Liver (tissue), 3 donors: ENCODE data around the gene MRPS18A.

Experiments
- CTCF ChIP-seq: fragments of 150-350 bp; IDR thresholded peaks from 2 replicates; pipeline ENCODE4 v1.5.1; 2017; ENCODE audit warnings: improper control_type of control experiment, low read depth, low read length; ENCODE audit not compliant: missing input control
- EGR1 ChIP-seq, 2 donors: IDR thresholded peaks; 2 replicates each; pipeline ENCODE4 v1.6.1; 2016 to 2018; ENCODE audit warnings: antibody characterized with exemption in 2 of 2, low read depth in 2 of 2
- GABPA ChIP-seq, 2 donors: IDR thresholded peaks in 1 of 2; conservative IDR thresholded peaks in 1 of 2; 2 replicates each; pipeline ENCODE4 v1.6.1; 2016; ENCODE audit warnings: antibody characterized with exemption in 2 of 2, mild to moderate bottlenecking in 1 of 2, moderate library complexity in 1 of 2
- HNF4G ChIP-seq: IDR thresholded peaks from 2 replicates; pipeline ENCODE4 v1.6.1; 2016; ENCODE audit warnings: antibody characterized with exemption
- JUND ChIP-seq, 2 donors: IDR thresholded peaks; 2 replicates each; pipeline ENCODE4 v1.6.1; 2016; ENCODE audit warnings: antibody characterized with exemption in 2 of 2
- MAX ChIP-seq: IDR thresholded peaks from 2 replicates; pipeline ENCODE4 v1.6.1; 2016; ENCODE audit warnings: antibody characterized with exemption
- RAD21 ChIP-seq, 2 donors: IDR thresholded peaks; 2 replicates each; pipeline ENCODE4 v1.6.1; 2016; ENCODE audit warnings: antibody characterized with exemption in 2 of 2, mild to moderate bottlenecking in 2 of 2
- RXRA ChIP-seq, 2 donors: IDR thresholded peaks; 2 replicates each; pipeline ENCODE4 v1.6.1; 2017 to 2018; ENCODE audit warnings: antibody characterized with exemption in 2 of 2, mild to moderate bottlenecking in 1 of 2
- SP1 ChIP-seq: IDR thresholded peaks from 2 replicates; pipeline ENCODE4 v1.6.1; 2018; ENCODE audit warnings: antibody characterized with exemption, mild to moderate bottlenecking
- ZBTB33 ChIP-seq: IDR thresholded peaks from 2 replicates; pipeline ENCODE4 v1.6.1; 2016; ENCODE audit warnings: antibody characterized with exemption
- TF ChIP-seq, protein P1 (sequence below): IDR thresholded peaks from 2 replicates; pipeline ENCODE4 v1.6.1; 2016; ENCODE audit warnings: antibody characterized with exemption
- TF ChIP-seq, protein P2 (sequence below): IDR thresholded peaks from 2 replicates; pipeline ENCODE4 v1.6.1; 2016; ENCODE audit warnings: antibody characterized with exemption, mild to moderate bottlenecking
- donor health status: healthy.
- donor health status: healthy.

DNA sequence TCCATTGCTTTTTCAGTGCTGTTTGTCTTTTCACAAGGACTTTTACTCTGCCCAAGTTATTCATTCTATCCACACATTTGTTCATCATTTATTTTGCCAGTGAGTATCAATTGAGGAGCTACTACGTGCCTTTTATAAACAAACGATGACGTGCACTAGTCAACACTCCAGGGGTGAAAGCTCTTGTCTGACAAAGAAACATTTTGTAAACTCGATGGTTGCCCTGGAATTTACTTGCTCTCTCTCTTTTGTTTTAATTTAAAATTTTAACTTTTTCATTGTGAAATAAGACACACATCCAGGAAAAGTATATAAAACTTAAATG is 8.3 kb upstream of the MRPS18A start:
- TF ChIP-seq CTCF (no peak), JUND (IDR thresholded peaks at IDR 0.05) (no peak), GABPA (IDR thresholded peaks at IDR 0.05 in 1 of 2, conservative IDR thresholded peaks at IDR 0.05 in 1 of 2) (no peak), ZBTB33 (no peak), RXRA (IDR thresholded peaks at IDR 0.05) (no peak), SP1 (no peak), RAD21 (IDR thresholded peaks at IDR 0.05) (no peak), EGR1 (IDR thresholded peaks at IDR 0.05; ENCODE audit: low read depth in 2 of 2) (no peak), MAX (no peak), HNF4G (no peak)
- TF ChIP-seq, protein P1, sequence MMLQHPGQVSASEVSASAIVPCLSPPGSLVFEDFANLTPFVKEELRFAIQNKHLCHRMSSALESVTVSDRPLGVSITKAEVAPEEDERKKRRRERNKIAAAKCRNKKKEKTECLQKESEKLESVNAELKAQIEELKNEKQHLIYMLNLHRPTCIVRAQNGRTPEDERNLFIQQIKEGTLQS, result no peak
- TF ChIP-seq, protein P2, sequence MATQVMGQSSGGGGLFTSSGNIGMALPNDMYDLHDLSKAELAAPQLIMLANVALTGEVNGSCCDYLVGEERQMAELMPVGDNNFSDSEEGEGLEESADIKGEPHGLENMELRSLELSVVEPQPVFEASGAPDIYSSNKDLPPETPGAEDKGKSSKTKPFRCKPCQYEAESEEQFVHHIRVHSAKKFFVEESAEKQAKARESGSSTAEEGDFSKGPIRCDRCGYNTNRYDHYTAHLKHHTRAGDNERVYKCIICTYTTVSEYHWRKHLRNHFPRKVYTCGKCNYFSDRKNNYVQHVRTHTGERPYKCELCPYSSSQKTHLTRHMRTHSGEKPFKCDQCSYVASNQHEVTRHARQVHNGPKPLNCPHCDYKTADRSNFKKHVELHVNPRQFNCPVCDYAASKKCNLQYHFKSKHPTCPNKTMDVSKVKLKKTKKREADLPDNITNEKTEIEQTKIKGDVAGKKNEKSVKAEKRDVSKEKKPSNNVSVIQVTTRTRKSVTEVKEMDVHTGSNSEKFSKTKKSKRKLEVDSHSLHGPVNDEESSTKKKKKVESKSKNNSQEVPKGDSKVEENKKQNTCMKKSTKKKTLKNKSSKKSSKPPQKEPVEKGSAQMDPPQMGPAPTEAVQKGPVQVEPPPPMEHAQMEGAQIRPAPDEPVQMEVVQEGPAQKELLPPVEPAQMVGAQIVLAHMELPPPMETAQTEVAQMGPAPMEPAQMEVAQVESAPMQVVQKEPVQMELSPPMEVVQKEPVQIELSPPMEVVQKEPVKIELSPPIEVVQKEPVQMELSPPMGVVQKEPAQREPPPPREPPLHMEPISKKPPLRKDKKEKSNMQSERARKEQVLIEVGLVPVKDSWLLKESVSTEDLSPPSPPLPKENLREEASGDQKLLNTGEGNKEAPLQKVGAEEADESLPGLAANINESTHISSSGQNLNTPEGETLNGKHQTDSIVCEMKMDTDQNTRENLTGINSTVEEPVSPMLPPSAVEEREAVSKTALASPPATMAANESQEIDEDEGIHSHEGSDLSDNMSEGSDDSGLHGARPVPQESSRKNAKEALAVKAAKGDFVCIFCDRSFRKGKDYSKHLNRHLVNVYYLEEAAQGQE, result no peak
